H1 (cell line): ENCODE results near the gene CUX1.

Experiments
- CEBPB ChIP-seq: IDR thresholded peaks from 2 replicates; pipeline ENCODE4 v1.6.1; 2012; ENCODE audit warnings: low read depth, low read length
- CHD1 ChIP-seq: IDR thresholded peaks from 2 replicates; pipeline ENCODE4 v1.6.1; 2012; ENCODE audit warnings: low read depth, low read length, improper control_type of control experiment
- JUN ChIP-seq: IDR thresholded peaks from 2 replicates; pipeline ENCODE4 v1.6.1; 2011; ENCODE audit warnings: low read depth, mild to moderate bottlenecking, improper control_type of control experiment, low read length
- MAX ChIP-seq: IDR thresholded peaks from 2 replicates; pipeline ENCODE4 v1.6.1; 2012; ENCODE audit warnings: inconsistent platforms
- NANOG ChIP-seq: IDR thresholded peaks from 2 replicates; pipeline ENCODE4 v1.6.1; 2011; ENCODE audit warnings: low read length, low read depth, mild to moderate bottlenecking, inconsistent platforms; ENCODE audit not compliant: insufficient read depth, poor library complexity, severe bottlenecking
- POLR2A ChIP-seq, 2 experiments: IDR thresholded peaks; 1 replicate in 1 of 2; 2 replicates in 1 of 2; pipeline ENCODE4 v1.6.1; 2011; ENCODE audit warnings: low read depth in 2 of 2, low read length in 2 of 2, mild to moderate bottlenecking in 2 of 2; ENCODE audit errors: control extremely low read depth in 1 of 2
- RAD21 ChIP-seq, 2 experiments: IDR thresholded peaks in 1 of 2; conservative IDR thresholded peaks in 1 of 2; 2 replicates each; pipeline ENCODE4 v1.6.1; 2011; ENCODE audit warnings: low read depth in 2 of 2, low read length in 2 of 2, improper control_type of control experiment in 1 of 2, inconsistent platforms in 1 of 2, mild to moderate bottlenecking in 1 of 2, moderate library complexity in 1 of 2
- RFX5 ChIP-seq: IDR thresholded peaks from 2 replicates; pipeline ENCODE4 v1.6.1; 2011; ENCODE audit warnings: low read depth, low read length, improper control_type of control experiment, borderline replicate concordance
- SRF ChIP-seq: IDR thresholded peaks from 2 replicates; pipeline ENCODE4 v1.6.1; 2011; ENCODE audit warnings: mild to moderate bottlenecking, low read depth, low read length, moderate library complexity
- TAF1 ChIP-seq: IDR thresholded peaks from 2 replicates; pipeline ENCODE4 v1.6.1; 2011; ENCODE audit warnings: mild to moderate bottlenecking, low read depth, low read length
- TF ChIP-seq, protein P1 (sequence below), 3 experiments: IDR thresholded peaks; 1 replicate in 2 of 3; 2 replicates in 1 of 3; pipeline versions ENCODE4 v1.5.1 to v1.6.1; 2011; ENCODE audit warnings: low read length in 3 of 3, mild to moderate bottlenecking in 3 of 3, inconsistent platforms in 2 of 3, low read depth in 1 of 3, moderate library complexity in 1 of 3; ENCODE audit not compliant: insufficient read depth in 1 of 3; ENCODE audit errors: control extremely low read depth in 1 of 3

DNA sequence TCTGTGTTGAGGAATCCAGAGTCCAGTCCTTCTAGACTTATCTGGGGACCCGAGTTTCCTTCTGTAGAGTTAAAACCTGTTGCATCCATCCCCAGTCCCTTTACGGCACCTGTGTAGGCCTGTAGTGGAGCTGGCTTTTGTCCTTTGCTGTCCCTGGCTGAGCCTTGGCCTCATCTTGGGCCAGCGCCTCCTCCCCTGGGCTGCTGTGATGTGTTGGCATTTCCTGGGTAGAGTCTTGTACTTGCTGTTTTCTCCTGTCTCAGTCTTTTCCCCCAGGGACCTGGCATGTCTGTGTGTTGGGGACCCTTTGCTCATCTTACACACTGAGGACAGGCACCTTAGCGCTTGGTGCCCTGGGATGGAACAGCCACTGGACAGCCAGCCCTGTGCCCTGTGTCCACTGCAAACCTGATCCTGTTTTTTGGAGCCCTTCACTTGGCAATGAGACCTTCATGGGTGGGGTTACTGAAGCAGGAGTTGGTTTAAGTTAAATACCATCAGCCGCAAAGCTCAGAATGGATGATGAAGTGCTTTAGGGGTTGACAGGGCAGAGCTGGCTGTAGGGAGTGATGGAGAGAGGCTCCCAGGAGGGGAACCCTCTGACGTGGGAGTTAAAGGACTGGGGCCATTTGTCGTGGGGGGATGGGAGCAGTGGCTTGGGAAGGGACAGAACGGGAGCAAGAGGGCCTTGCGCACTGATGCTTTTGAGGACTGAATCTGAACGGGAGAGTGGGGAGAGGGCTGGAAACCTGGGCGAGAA lies 50.9 kb downstream of the CUX1 start:
- TF ChIP-seq, protein P1, sequence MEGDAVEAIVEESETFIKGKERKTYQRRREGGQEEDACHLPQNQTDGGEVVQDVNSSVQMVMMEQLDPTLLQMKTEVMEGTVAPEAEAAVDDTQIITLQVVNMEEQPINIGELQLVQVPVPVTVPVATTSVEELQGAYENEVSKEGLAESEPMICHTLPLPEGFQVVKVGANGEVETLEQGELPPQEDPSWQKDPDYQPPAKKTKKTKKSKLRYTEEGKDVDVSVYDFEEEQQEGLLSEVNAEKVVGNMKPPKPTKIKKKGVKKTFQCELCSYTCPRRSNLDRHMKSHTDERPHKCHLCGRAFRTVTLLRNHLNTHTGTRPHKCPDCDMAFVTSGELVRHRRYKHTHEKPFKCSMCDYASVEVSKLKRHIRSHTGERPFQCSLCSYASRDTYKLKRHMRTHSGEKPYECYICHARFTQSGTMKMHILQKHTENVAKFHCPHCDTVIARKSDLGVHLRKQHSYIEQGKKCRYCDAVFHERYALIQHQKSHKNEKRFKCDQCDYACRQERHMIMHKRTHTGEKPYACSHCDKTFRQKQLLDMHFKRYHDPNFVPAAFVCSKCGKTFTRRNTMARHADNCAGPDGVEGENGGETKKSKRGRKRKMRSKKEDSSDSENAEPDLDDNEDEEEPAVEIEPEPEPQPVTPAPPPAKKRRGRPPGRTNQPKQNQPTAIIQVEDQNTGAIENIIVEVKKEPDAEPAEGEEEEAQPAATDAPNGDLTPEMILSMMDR (IDR thresholded peaks at IDR 0.05; ENCODE audit: control extremely low read depth in 1 of 3, insufficient read depth in 1 of 3, low read depth in 1 of 3, low read length in 3 of 3): no peak
- TF ChIP-seq POLR2A (IDR thresholded peaks at IDR 0.05; ENCODE audit: control extremely low read depth in 1 of 2, low read depth in 2 of 2, low read length in 2 of 2): no peak
- TF ChIP-seq SRF: no peak
- TF ChIP-seq RAD21 (IDR thresholded peaks at IDR 0.05 in 1 of 2, conservative IDR thresholded peaks at IDR 0.05 in 1 of 2; ENCODE audit: low read depth in 2 of 2, low read length in 2 of 2): no peak
- no peak for TF ChIP-seq RFX5
- TF ChIP-seq TAF1: no peak
- no peak for TF ChIP-seq CHD1
- TF ChIP-seq CEBPB: no peak
- no peak for TF ChIP-seq JUN
- TF ChIP-seq NANOG: no peak
- no peak for TF ChIP-seq MAX
